HG02938 (cell line): Measurements from ENCODE around the gene SLC39A9.

ENCODE experiments used
- ATAC-seq: cut with Tn5 transposase; IDR thresholded peaks from one replicate; pipeline ENCODE4 v1.9.1; 2021; ENCODE audit warnings: mild to moderate bottlenecking, moderate library complexity; ENCODE audit not compliant: unreplicated experiment

Gene SLC39A9

GRCh38 chr14:69398053-69398817 is at the start of gene SLC39A9, which contains the start of gene ERH:
SLC39A9 (plus strand) TSS chr14:69398692; CDS start chr14:69399370, 678 bp downstream.
ERH (minus strand) TSS chr14:69398299; CDS start chr14:69398233, 66 bp downstream.
- peak; percentile 84 for ATAC-seq

GRCh38 chr14:69349091-69349777 is 49.3 kb upstream of the SLC39A9 start:
- ATAC-seq = no peak

GRCh38 chr14:69350892-69351291 is 47.6 kb upstream of the SLC39A9 start:
- ATAC-seq = no peak

GRCh38 chr14:69351385-69351784 is 47.1 kb upstream of the SLC39A9 start:
- ATAC-seq = no peak

GRCh38 chr14:69351911-69352310 is 46.6 kb upstream of the SLC39A9 start:
- ATAC-seq = no peak

- ATAC-seq = no peak
Observed at GRCh38 chr14:69353168-69353567, 45.3 kb upstream of the SLC39A9 start.

- peak; percentile 87 for ATAC-seq
Observed at GRCh38 chr14:69354383-69355153, 43.9 kb upstream of the SLC39A9 start.

- no peak for ATAC-seq
Observed at GRCh38 chr14:69355154-69355597, 43.3 kb upstream of the SLC39A9 start.

- no peak for ATAC-seq
Observed at GRCh38 chr14:69355607-69356281, 42.7 kb upstream of the SLC39A9 start.

- ATAC-seq = no peak
Observed at GRCh38 chr14:69356903-69357543, 41.5 kb upstream of the SLC39A9 start.

- ATAC-seq = no peak
Observed at GRCh38 chr14:69357544-69358200, 40.8 kb upstream of the SLC39A9 start.

- no peak for ATAC-seq
Observed at GRCh38 chr14:69358233-69358963, 40.1 kb upstream of the SLC39A9 start.

- ATAC-seq = no peak
Observed at GRCh38 chr14:69358966-69359365, 39.5 kb upstream of the SLC39A9 start.

- no peak for ATAC-seq
Observed at GRCh38 chr14:69360438-69361108, 37.9 kb upstream of the SLC39A9 start.

- no peak for ATAC-seq
Observed at GRCh38 chr14:69363055-69363454, 35.4 kb upstream of the SLC39A9 start.

GRCh38 chr14:69363964-69364363 is 34.5 kb upstream of the SLC39A9 start:
- ATAC-seq = no peak

GRCh38 chr14:69364378-69364777 is 34.1 kb upstream of the SLC39A9 start:
- ATAC-seq = no peak

GRCh38 chr14:69366069-69366468 is 32.4 kb upstream of the SLC39A9 start:
- ATAC-seq = no peak

GRCh38 chr14:69366761-69367160 is 31.7 kb upstream of the SLC39A9 start:
- no peak for ATAC-seq
